ENCODE data around the gene ARL5A.
"Not testable (repeated sequence)": the region's sequence is repeated elsewhere in the genome, so short reads cannot be mapped to it uniquely, and the experiment has no call there.

Gene ARL5A

GRCh38 chr2:151799886-151800292, 28.3 kb downstream of the ARL5A start:
- no peak for DNase-seq (ENCODE audit: low spot score)
- H3K4me3 ChIP-seq = no peak overlapping the region
- no peak for TF ChIP-seq CTCF (IDR thresholded peaks at IDR 0.05)
- H3K27ac ChIP-seq = no peak overlapping the region

- no peak for DNase-seq (ENCODE audit: low spot score)
- H3K27ac ChIP-seq = no peak overlapping the region
Measured at GRCh38 chr2:151796774-151797173, 31.4 kb downstream of the ARL5A start.

GRCh38 chr2:151795646-151796240, 32.5 kb downstream of the ARL5A start:
- H3K4me3 ChIP-seq = no peak overlapping the region
- no peak overlapping the region for H3K27ac ChIP-seq
- DNase-seq (ENCODE audit: low spot score) = no peak
- no peak for TF ChIP-seq CTCF (IDR thresholded peaks at IDR 0.05)

More at GRCh38 chr2:151796774-151797173, 31.4 kb downstream of the ARL5A start:
- no peak overlapping the region for H3K4me3 ChIP-seq
- TF ChIP-seq CTCF (IDR thresholded peaks at IDR 0.05) = no peak

- not testable (repeated sequence) for H3K27ac ChIP-seq; DNase-seq (ENCODE audit: low spot score); H3K4me3 ChIP-seq
Measured at GRCh38 chr2:151794422-151794821, 33.8 kb downstream of the ARL5A start.

GRCh38 chr2:151793123-151793522, 35.1 kb downstream of the ARL5A start:
- DNase-seq (ENCODE audit: low spot score) = no peak
- Histone ChIP-seq H3K4me3 (no peak overlapping the region), H3K27ac (no peak overlapping the region)
- no peak for TF ChIP-seq CTCF (IDR thresholded peaks at IDR 0.05)

- H3K4me3 ChIP-seq = no peak overlapping the region
- H3K27ac ChIP-seq = no peak overlapping the region
- TF ChIP-seq CTCF (IDR thresholded peaks at IDR 0.05) = no peak
- DNase-seq (ENCODE audit: low spot score) = no peak
Measured at GRCh38 chr2:151792589-151792988, 35.6 kb downstream of the ARL5A start.

GRCh38 chr2:151791545-151791944, 36.7 kb downstream of the ARL5A start:
- no peak for DNase-seq (ENCODE audit: low spot score)
- H3K27ac ChIP-seq = no peak overlapping the region
- no peak for TF ChIP-seq CTCF (IDR thresholded peaks at IDR 0.05)
- H3K4me3 ChIP-seq = no peak overlapping the region

Data from coronary artery (tissue), 2 donors.